Astrocyte (in vitro differentiated cells and primary cell): ENCODE results near the gene CD160.
"Not testable (repeated sequence)": the region's sequence is repeated elsewhere in the genome, so short reads cannot be mapped to it uniquely, and the experiment has no call there.

Experiments
- CTCF ChIP-seq: IDR thresholded peaks from 2 replicates; pipeline ENCODE4 v1.5.1; 2011; ENCODE audit warnings: low read depth, mild to moderate bottlenecking, inconsistent platforms, low read length, moderate library complexity; ENCODE audit not compliant: insufficient read depth
- EZH2 ChIP-seq: IDR thresholded peaks from 2 replicates; pipeline ENCODE4 v1.6.1; 2012; ENCODE audit warnings: mild to moderate bottlenecking, low read length, inconsistent platforms; ENCODE audit not compliant: insufficient read depth

- TF ChIP-seq EZH2, CTCF: not testable (repeated sequence)
These were observed 42.2 kb downstream of the CD160 start for GRCh38 chr1:145761498-145761897.
